G401.6 (cell line): ENCODE results near the gene CCND1.
"Not testable (repeated sequence)": the region's sequence is repeated elsewhere in the genome, so short reads cannot be mapped to it uniquely, and the experiment has no call there.

Source experiments
- FAIRE-seq: peaks from 2 replicates; lab custom pipeline; 2012; peaks lifted over from hg19 to GRCh38; lab: Jason Lieb, UNC

CCND1 gene

DNA sequence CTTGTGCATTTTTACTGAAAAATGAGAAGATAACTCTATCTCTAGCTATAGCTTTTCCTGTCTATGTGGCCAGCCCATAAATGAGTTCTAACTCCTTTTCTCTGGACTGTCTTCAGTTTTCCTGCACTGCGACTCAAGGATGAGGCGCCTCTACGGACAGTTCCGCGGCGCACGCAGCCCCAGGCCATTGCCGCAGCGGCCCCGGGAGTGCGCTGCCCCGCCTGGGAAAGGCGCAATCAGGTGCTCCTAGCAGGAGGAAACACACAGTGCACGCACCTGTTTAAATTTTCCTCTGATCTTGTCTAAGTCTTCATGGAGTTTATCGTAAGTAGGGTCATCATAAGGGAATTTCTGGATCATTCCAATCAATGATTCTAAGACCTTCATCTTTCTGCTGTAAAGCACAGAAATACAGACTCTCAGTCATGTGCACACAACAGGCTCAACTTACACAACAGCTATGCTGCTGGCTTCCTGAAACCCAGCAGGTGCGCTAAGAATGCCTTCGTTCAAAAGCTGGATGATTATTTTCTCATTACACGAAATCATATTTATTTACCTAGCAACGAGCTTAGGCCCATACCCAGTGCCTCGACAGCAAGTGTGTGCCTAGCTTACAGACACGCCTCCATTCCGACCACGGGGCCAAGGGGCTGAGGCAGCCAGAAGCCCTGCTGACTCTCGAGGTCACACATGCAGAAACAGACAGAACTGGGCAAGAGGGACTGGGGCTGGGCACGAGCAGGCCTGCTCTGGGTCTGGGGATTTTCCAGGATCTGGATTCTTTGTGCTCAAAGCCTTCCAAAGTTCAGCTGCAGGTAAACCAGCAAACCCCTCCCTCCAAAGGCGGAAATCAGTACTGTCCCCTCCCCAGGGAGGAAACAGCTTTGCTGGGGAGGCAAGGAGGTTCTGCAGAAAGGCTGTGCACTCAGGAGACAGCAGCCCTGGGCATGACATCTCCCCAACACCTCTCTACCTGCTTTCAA lies 27.0 kb downstream of the CCND1 start:
- FAIRE-seq: no peak

DNA sequence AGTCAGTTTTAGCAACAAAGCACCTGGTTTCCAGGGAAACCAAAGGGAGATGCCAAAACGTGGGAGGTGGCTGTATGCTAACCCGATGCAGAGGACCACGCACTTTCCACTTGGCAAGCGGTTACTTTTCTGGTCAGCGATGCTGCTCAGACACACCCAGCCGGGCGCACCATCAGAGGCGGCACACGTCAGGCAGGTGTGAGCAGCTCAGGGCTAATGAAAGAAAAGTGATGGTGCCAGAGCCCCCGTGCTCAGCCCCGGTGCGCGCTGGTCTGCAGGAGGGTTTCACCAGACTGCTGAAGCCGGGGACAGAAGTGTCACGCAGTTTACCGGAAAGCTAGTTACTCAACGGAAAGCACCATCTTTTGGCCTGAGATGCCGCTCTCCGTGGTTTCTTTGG lies 28.5 kb downstream of the CCND1 start:
- FAIRE-seq: no peak

DNA sequence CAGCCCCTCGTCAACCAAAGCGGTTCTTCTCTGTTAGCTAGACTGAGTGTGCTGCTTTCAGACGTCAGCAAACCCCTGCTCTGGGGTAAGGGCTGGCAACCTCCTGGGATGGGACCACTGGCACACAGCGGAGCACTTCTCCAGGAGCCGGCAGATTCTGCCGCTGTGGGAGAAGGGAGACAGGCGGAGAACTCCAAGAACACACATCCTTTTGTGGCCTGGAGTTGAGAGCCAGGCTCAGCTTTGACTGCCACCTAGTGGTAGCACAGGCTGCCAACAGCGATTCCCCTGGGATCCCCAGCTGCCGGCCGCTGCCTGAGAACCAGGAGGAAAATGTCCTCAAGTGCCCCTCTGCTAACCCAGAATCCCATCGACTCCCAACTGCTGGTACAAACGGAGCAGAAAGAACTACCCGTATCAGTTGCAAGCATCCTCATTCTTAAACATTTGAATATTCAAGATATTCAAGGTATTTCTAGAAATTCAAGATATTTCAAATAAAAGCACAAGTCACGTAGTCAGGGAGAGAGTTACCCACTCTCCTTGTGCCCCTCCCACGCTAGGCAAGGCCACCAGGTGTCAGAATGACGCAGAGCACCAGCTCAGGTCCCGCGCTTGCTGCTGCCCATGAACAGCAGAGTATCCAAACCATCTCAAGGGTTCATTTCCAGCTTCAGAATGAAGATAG lies 29.3 kb downstream of the CCND1 start:
- peak; percentile 69 for FAIRE-seq

DNA sequence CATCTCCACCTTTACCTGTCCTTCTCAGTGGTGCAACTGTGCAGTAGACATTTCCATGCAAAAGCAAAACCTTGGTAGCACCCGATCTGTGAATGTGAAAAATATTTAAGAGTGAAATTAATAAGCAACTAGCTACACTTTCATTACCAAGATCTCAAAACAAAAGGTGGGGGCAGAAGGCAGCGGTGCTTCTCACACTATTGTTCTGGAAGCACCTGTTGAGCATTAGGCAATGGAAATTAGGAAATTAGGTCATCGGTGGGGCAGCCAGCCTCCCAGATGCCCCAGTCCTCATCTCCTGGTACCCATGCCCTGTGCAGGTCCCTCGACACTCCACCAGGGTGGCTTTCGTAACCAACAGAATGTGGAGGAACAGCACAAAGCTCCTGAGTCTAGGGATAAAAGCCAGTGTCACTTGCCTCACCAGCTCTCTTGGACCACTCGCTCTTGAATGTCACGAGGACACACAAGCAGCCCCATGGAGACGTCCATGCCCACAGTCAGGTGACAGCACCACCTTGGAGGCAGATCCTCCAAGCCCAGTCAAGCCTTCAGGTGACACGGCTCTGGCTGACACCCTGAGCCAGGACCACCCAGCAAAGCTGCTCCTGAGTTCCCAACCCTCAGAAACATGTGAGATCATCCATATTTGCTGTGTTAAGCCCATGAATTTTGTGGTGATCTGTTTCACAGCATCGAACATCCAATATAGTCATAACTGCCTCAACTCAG lies 30.9 kb downstream of the CCND1 start:
- no peak for FAIRE-seq

GRCh38 chr11:69674267-69674885 lies 33.4 kb downstream of the CCND1 start:
- FAIRE-seq: no peak

- FAIRE-seq: peak; percentile 82
These were observed 34.1 kb downstream of the CCND1 start, which contains the start of gene LTO1 for GRCh38 chr11:69674886-69675714. Gene LTO1, minus strand, starts transcription at chr11:69675353. Its CDS starts 114 bp downstream, at chr11:69675239.

DNA sequence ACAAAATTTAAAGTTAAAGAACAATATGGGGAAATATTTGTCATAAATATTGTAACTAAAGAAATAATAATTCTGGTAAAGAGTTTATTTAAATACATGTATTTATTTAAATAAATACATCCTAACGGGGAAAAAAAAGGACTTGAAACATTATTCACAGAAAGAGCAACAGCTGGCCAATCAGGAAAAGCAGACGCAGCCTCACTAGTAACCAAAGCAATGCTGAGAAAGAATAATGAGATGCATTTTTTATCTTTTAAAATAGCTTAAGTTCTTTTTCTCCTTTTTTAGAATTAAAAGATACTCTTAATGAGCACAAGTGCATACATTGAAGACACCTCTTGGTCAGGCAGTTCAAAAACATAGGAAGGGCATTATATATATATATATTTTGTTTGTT lies 36.8 kb downstream of the CCND1 start:
- FAIRE-seq: no peak

GRCh38 chr11:69680688-69681087 lies 39.7 kb downstream of the CCND1 start:
- FAIRE-seq: no peak

- no peak for FAIRE-seq
These were observed 41.3 kb downstream of the CCND1 start for GRCh38 chr11:69682221-69682620.

DNA sequence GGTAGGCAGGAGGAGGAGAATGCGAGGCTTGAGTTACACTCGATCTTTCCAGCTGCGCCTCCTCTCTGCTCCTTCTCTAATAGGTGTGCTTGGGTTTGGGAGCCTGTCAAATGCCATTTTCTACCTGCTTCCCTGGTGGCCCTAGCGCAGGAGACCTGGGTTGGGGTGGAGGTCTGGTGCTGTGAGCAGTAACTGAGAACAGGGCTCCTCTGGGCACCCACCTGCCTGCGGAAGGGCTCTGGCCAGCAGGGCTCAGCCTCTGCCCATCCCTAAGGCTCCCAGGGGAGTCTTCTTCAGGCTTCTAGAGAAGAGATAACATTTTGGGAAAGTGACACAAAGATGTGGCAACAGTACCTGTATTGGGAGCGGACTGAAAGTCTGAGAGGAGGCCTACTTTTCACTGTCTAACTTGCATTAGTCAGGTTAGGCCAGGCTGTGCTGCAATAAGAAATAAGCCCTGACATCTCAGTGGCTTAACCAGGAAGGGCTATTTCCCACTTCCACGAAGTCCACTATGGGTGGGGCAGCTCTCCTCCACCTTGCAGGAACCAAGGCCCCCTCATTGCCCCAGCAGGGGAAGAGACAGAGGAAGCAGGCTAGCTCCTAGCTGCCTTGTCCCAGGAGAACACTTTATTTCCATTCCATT lies 41.8 kb downstream of the CCND1 start:
- no peak for FAIRE-seq

- FAIRE-seq: no peak
These were observed 42.9 kb downstream of the CCND1 start for GRCh38 chr11:69683764-69684333.

GRCh38 chr11:69684651-69685050 lies 43.7 kb downstream of the CCND1 start:
- no peak for FAIRE-seq

DNA sequence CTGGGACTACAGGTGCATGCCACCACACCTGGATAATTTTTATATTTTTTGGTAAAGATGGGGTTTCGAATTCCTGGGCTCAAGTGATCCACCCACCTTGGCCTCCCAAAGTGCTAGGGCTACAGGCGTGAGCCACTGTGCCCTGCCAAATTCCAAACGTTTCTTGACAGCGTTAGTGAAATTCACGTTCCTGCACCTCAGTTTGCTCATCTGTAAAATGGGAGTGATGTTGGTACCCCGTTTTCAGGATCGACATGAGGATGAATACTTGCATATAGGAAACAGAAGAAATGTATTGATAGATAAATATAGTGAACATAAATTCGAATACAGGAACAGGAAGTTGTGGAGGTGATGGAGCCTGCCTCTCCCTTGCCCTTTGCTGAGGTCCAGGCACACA lies 44.4 kb downstream of the CCND1 start:
- no peak for FAIRE-seq

GRCh38 chr11:69686452-69686851 lies 45.5 kb downstream of the CCND1 start:
- FAIRE-seq: no peak

DNA sequence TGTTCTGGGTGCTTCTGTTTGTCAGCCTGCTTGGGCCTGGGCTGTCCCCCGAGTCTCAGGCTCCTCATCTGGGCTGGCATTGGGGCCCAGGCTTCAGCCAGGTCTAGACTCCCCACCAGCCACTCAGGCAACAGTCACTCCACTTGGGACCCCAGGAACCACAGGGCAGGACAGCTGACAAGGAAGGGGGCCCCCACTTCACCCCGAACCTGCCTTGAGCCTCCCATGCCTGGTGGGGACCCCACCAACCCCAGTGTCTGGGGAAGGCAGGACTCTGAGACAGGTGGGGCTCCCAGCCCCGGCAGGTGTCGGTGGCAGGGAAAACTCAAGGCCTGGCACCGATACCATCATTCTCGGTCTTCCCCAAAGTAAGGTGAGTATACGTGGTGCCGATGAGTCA lies 45.9 kb downstream of the CCND1 start:
- FAIRE-seq: no peak

- FAIRE-seq: not testable (repeated sequence)
These were observed 47.2 kb downstream of the CCND1 start for GRCh38 chr11:69687969-69688771.

- no peak for FAIRE-seq
These were observed 48.7 kb downstream of the CCND1 start for GRCh38 chr11:69689484-69690319.

GRCh38 chr11:69691463-69691862 lies 50.5 kb downstream of the CCND1 start:
- FAIRE-seq: no peak

DNA sequence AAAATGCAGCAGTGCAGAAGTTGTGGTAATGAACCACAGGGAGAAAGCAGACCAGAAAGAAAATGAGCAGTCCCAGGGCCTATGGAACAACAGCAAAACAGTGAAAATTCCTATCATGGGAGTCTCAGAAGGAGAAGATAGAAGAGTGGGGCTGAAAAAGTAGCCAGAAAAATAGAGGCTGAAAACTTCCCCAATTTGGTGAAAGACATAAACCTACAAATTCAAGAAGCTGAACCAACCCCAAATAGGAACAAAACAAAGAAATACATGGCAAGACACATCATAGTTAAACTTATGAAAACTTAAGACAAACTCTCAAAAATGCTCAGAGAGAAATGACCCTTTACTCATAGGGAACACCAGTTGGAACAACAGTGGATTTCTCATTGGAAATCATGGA lies 51.5 kb downstream of the CCND1 start:
- FAIRE-seq: no peak
